DND-41 (cell line): ENCODE data around the gene PUM2.

ENCODE experiments used
- CTCF ChIP-seq: IDR thresholded peaks from 2 replicates; pipeline ENCODE4 v1.5.1; 2012; ENCODE audit warnings: borderline replicate concordance, low read length, moderate library complexity, mild to moderate bottlenecking; ENCODE audit not compliant: poor library complexity, severe bottlenecking; ENCODE audit errors: extremely low read depth
- EZH2 ChIP-seq: IDR thresholded peaks from 3 replicates; pipeline ENCODE4 v1.6.1; 2012; ENCODE audit warnings: borderline replicate concordance, low read depth, mild to moderate bottlenecking, moderate library complexity, low read length, inconsistent platforms; ENCODE audit not compliant: severe bottlenecking

DNA sequence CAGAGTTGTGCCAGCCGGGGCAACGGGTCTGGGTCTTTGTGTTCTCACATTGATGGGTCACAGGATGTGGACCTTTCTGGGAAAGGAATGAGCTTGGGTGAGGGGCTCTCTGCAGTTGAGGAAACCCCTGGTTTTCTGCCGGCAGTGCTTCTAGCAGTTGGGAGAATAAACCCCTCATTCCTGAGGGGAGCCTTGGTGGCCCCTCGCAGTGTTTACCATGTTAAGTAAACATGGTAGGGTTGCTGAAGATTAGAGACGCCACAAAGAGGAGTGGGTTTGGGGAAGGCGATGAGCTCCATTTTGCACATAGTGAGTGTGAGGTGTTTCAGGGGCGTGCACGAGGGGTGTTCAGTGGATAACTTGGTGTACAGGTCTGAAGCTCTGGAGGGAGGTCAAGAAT, 27.7 kb upstream of the PUM2 start:
- TF ChIP-seq CTCF: no peak
- no peak for TF ChIP-seq EZH2
